Measurements from ENCODE around the gene SDS. TPM values are rescaled to one million over a fixed set of nuclear protein-coding genes. Genes with fewer than 3 reads are reported as not detected.

Gene SDS
- polyA plus RNA-seq, 1 experiment = not detected

- peaks cover 14% of the 10 kb centered on the region for H3K36me3 ChIP-seq (ENCODE audit: control insufficient read depth, insufficient read depth, low read length)
- CTCF ChIA-PET = no interaction called here
- no peak for TF ChIP-seq CTCF (IDR thresholded peaks at IDR 0.05; ENCODE audit: insufficient read depth, low read depth, low read length)
- POLR2A ChIA-PET = no interaction called here
- no peak for DNase-seq (ENCODE audit: low read depth)
- no peaks in the 10 kb centered on the region for H3K27me3 ChIP-seq (ENCODE audit: control insufficient read depth, insufficient read depth, low read length)
- H3K4me3 ChIP-seq (ENCODE audit: low read depth, low read length) = no peak overlapping the region
Measured at GRCh38 chr12:113373440-113373839, 30.2 kb downstream of the SDS start.

DNA sequence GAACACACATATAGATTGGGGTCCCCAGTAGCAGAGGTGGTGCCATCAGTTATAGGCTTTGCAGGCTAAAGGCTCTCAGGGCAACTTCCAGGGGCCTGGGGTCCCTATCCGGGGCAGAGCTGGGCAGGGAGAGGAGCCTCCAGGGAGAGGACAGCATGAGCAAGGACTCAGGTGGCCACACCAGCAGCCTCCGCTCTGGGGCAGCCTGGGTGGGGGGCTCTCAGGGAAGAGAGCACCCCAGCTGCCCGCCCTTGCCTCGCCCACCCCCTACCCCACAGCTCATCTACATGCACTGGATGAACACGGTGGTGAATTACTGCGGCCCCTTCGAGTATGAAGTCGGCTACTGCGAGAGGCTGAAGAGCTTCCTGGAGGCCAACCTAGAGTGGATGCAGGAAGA lies 31.3 kb downstream of the SDS start:
- peaks cover 16% of the 10 kb centered on the region for H3K36me3 ChIP-seq (ENCODE audit: control insufficient read depth, insufficient read depth, low read length)
- no peak overlapping the region for H3K4me3 ChIP-seq (ENCODE audit: low read depth, low read length)
- ChIA-PET POLR2A (no interaction called here), CTCF (interaction anchor here (0.7 kb wide), 1 partner anchor 11 kb away, joined by 4 read pairs; no protein-coding TSS in a partner anchor)
- TF ChIP-seq CTCF (IDR thresholded peaks at IDR 0.05; ENCODE audit: insufficient read depth, low read depth, low read length) = no peak
- no peak for DNase-seq (ENCODE audit: low read depth)
- H3K27me3 ChIP-seq (ENCODE audit: control insufficient read depth, insufficient read depth, low read length) = no peaks in the 10 kb centered on the region

DNA sequence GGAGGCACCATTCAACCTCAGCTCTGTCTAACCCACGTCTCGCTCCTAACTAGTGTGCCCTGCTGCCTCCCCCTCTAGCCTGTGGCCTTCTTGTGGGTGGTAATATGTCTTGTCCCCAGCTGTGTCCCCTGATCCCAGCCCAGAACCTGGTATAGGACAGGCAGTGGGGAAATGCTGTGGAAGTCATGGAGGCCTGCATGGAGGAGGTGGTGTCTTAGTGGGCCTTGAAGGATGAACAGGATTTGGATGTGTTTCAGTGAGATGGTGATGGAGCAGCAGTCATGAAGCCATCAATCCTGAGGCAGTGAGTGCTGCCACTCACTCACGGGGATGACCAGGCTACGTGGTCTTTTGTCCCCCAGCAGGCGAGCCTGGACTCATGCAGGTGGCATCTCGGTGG lies 31.9 kb downstream of the SDS start:
- ChIA-PET POLR2A (no interaction called here), CTCF (no interaction called here)
- no peak for TF ChIP-seq CTCF (IDR thresholded peaks at IDR 0.05; ENCODE audit: insufficient read depth, low read depth, low read length)
- Histone ChIP-seq H3K4me3 (ENCODE audit: low read depth, low read length) (no peak overlapping the region), H3K27me3 (ENCODE audit: control insufficient read depth, insufficient read depth, low read length) (no peaks in the 10 kb centered on the region), H3K36me3 (ENCODE audit: control insufficient read depth, insufficient read depth, low read length) (peaks cover 14% of the 10 kb centered on the region)
- no peak for DNase-seq (ENCODE audit: low read depth)

DNA sequence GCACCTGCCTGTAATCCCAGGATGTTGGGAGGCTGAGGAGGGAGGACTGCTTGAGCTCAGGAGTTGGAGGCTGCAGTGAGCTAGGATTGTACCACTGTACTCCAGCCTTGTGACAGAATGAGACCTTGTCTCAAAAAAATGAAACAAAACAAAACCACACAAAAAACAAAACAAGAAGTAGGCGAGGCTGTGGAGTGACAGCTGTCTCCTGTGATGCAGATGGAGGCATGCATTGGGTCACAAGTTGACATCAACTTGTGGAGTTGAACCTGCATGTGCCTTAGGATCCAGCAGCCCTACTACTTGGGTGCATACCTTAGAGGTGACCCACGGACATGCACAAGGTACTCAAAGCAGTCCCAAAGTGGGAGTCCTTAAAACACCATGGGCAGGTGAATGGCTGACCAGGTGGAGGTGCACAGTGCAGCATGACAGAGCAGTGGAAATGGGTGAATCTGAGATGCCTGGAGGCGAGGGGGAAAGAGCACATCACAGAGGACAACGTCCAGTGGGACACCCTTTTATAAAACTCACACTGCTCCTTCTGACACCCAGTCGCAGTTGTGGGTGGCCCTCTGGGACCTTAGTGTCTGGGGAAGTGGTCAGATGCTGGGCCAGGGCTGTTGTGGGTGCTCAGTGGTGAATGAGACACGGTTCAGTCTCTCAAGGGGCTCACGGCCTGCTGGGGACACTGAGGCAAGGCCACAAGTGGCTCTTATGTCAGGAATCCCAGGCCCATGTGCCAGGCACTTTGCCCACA lies 32.6 kb downstream of the SDS start:
- TF ChIP-seq CTCF (IDR thresholded peaks at IDR 0.05; ENCODE audit: insufficient read depth, low read depth, low read length) = no peak
- no peak overlapping the region for H3K4me3 ChIP-seq (ENCODE audit: low read depth, low read length)
- H3K36me3 ChIP-seq (ENCODE audit: control insufficient read depth, insufficient read depth, low read length) = peaks cover 14% of the 10 kb centered on the region
- ChIA-PET POLR2A (no interaction called here), CTCF (interaction anchor here (0.9 kb wide), 1 partner anchor 61 kb away, joined by 3 read pairs; no protein-coding TSS in a partner anchor)
- H3K27me3 ChIP-seq (ENCODE audit: control insufficient read depth, insufficient read depth, low read length) = no peaks in the 10 kb centered on the region
- no peak for DNase-seq (ENCODE audit: low read depth)

DNA sequence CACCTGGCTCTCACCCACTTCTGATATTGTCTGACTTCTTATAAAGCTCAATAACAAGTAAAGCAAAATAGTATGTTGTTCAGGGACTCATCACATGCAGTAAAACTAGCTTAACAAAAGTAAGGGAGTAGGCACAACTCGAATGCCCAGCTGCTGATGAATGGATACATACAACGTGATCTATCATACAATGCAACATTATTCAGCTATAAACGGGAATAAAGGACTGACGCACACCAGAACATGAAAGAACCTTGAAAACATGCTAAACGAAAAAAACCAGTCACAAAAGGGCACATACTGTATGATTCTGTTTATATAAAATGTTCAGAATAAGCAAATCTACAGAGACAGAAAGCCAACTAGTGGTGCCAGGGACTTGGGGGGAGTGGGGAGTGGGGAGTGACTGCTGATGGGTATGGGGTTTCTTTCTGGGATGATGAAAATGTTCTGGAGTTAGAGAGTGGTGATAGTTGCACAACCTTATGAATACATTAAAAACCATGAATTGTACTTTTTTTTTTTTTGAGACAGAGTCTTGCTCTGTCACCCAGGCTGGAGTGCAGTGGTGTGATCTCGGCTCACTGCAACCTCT lies 34.2 kb downstream of the SDS start:
- Histone ChIP-seq H3K36me3 (ENCODE audit: control insufficient read depth, insufficient read depth, low read length) (peaks cover 7% of the 10 kb centered on the region), H3K27me3 (ENCODE audit: control insufficient read depth, insufficient read depth, low read length) (no peaks in the 10 kb centered on the region), H3K4me3 (ENCODE audit: low read depth, low read length) (no peak overlapping the region)
- DNase-seq (ENCODE audit: low read depth) = no peak
- ChIA-PET CTCF (interaction anchor here (0.9 to 2.0 kb wide), 2 partner anchors 8 to 36 kb away, joined by 3 to 4 read pairs; no protein-coding TSS in a partner anchor), POLR2A (no interaction called here)
- no peak for TF ChIP-seq CTCF (IDR thresholded peaks at IDR 0.05; ENCODE audit: insufficient read depth, low read depth, low read length)

All from BJ (cell line).